Suprapubic skin (tissue), 4 donors: ENCODE measurements around the gene TMEM232.

Experiments used
- EP300 ChIP-seq: sonication (generic); formaldehyde crosslinking; IDR thresholded peaks from one replicate; pipeline ENCODE4 v1.6.1; 2017; ENCODE audit warnings: antibody characterized with exemption
- POLR2A ChIP-seq, 2 donors: fragments of 450-650 bp; IDR thresholded peaks; one replicate each; pipeline ENCODE4 v1.6.1; 2017; ENCODE audit warnings: antibody characterized with exemption in 2 of 2, mild to moderate bottlenecking in 2 of 2, moderate library complexity in 2 of 2
- POLR2AphosphoS5 ChIP-seq, 3 donors: sonication (generic); formaldehyde crosslinking; IDR thresholded peaks; one replicate each; pipeline ENCODE4 v1.6.1; 2017; ENCODE audit warnings: antibody characterized with exemption in 3 of 3
- TF ChIP-seq, protein P1 (sequence below), 2 donors: fragments of 200-600 bp in 1 of 2; fragments of 450-650 bp in 1 of 2; sonication (generic) in 1 of 2; IDR thresholded peaks; one replicate each; pipeline ENCODE4 v1.5.1; 2016 to 2019; ENCODE audit warnings: antibody characterized with exemption in 2 of 2, mild to moderate bottlenecking in 1 of 2, moderate library complexity in 1 of 2

- TF ChIP-seq, protein P1, sequence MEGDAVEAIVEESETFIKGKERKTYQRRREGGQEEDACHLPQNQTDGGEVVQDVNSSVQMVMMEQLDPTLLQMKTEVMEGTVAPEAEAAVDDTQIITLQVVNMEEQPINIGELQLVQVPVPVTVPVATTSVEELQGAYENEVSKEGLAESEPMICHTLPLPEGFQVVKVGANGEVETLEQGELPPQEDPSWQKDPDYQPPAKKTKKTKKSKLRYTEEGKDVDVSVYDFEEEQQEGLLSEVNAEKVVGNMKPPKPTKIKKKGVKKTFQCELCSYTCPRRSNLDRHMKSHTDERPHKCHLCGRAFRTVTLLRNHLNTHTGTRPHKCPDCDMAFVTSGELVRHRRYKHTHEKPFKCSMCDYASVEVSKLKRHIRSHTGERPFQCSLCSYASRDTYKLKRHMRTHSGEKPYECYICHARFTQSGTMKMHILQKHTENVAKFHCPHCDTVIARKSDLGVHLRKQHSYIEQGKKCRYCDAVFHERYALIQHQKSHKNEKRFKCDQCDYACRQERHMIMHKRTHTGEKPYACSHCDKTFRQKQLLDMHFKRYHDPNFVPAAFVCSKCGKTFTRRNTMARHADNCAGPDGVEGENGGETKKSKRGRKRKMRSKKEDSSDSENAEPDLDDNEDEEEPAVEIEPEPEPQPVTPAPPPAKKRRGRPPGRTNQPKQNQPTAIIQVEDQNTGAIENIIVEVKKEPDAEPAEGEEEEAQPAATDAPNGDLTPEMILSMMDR (IDR thresholded peaks at IDR 0.05) = no peak
- TF ChIP-seq POLR2A (IDR thresholded peaks at IDR 0.05) (no peak), POLR2AphosphoS5 (IDR thresholded peaks at IDR 0.05) (no peak), EP300 (no peak)
Observed at GRCh38 chr5:110562191-110562590, 164.3 kb downstream of the TMEM232 start.
